ENCODE measurements around the gene SACM1L. TPM values are rescaled to one million over a fixed set of nuclear protein-coding genes. Genes with fewer than 3 reads are reported as not detected.

Gene SACM1L
- total RNA-seq, 2 donors from 2014 or later = 50.5 to 57.3 TPM

DNA sequence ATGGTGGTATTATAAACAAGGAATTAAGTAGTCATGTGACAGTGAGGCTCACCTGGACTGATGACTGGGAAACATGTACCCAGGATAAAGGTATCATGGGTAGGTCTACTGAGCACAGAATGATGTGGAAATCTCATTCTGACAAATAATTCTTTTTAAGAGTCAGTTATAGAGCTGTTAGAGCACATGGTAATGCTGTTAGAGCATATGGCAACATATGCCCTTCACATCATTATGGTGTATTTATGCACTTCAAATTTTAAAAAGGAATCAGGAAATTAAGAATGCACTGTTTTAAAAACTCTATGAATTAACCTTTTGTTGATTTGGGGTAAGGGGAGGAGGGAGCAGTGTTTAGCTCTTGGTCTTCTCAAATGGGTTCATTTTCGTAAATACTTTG lies 105.5 kb downstream of the SACM1L start:
- Histone ChIP-seq H3K27me3 (replicated peaks; ENCODE audit: insufficient read depth) (peaks cover 18% of the 10 kb centered on the region), H3K36me3 (no peaks in the 10 kb centered on the region), H3K9me3 (peaks cover under 1% of the 10 kb centered on the region), H3K27ac (no peak overlapping the region), H3K4me1 (ENCODE audit: control insufficient read depth in 1 of 2, low read depth in 2 of 2) (peaks cover 9 to 15% of the 10 kb centered on the region in 2 donors), H3K4me3 (no peak overlapping the region)
- TF ChIP-seq, protein P1, sequence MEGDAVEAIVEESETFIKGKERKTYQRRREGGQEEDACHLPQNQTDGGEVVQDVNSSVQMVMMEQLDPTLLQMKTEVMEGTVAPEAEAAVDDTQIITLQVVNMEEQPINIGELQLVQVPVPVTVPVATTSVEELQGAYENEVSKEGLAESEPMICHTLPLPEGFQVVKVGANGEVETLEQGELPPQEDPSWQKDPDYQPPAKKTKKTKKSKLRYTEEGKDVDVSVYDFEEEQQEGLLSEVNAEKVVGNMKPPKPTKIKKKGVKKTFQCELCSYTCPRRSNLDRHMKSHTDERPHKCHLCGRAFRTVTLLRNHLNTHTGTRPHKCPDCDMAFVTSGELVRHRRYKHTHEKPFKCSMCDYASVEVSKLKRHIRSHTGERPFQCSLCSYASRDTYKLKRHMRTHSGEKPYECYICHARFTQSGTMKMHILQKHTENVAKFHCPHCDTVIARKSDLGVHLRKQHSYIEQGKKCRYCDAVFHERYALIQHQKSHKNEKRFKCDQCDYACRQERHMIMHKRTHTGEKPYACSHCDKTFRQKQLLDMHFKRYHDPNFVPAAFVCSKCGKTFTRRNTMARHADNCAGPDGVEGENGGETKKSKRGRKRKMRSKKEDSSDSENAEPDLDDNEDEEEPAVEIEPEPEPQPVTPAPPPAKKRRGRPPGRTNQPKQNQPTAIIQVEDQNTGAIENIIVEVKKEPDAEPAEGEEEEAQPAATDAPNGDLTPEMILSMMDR (IDR thresholded peaks at IDR 0.05) = no peak
- ATAC-seq (ENCODE audit: insufficient number of reproducible peaks, low FRiP score, low read depth) = no peak
- DNase-seq (ENCODE audit: low spot score) = no peak

Other genes with a start within 250 kb of the SACM1L start
- gene LIMD1, start 94.6 kb upstream of the SACM1L start, total RNA-seq = 10 to 100 TPM; 32.5 to 42.6 TPM
- under 1 TPM in 1 of 2 donors, not detected in 1; 0.28 TPM for gene SLC6A20, start 107.1 kb downstream of the SACM1L start, total RNA-seq
- gene LZTFL1, start 152.7 kb downstream of the SACM1L start, total RNA-seq = 10 to 100 TPM; 22.7 to 30.9 TPM
- not detected for gene CCR9, start 197.1 kb downstream of the SACM1L start, total RNA-seq